ENCODE measurements around the gene PAAF1. TPM values are rescaled to one million over a fixed set of nuclear protein-coding genes. Genes with fewer than 3 reads are reported as not detected.

The PAAF1 gene
- total and polyA plus RNA-seq, 10 of the 15 experiments (the other 5 are each of a cell fraction or from before 2014, with no cell fraction given): 13.7 to 70.6 (median 29.1) TPM

DNA sequence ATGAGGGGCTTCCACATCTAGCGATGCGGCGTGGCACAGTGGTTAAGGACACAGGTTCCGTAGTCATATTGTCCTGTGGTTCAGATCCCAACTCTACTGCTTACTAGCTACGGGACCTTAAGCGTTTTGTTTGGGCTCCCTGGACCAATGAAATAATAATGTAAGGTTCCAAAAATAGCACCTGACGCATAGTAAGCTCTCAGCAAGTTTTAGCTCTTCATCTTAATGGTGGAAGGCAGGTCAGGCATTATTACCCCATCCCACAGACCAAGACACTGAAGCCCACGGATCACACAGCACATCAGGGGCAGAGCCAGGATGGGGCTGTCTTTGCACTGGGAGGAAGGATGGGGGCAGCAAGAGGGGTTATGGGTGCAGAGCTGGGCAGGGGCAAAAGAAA is 87.1 kb downstream of the PAAF1 start (continued):
- TF ChIP-seq NRF1 (conservative IDR thresholded peaks at IDR 0.05; ENCODE audit: low read depth, low read length): no peak
- no peak for TF ChIP-seq RUNX3 (IDR thresholded peaks at IDR 0.05; ENCODE audit: low read length)

DNA sequence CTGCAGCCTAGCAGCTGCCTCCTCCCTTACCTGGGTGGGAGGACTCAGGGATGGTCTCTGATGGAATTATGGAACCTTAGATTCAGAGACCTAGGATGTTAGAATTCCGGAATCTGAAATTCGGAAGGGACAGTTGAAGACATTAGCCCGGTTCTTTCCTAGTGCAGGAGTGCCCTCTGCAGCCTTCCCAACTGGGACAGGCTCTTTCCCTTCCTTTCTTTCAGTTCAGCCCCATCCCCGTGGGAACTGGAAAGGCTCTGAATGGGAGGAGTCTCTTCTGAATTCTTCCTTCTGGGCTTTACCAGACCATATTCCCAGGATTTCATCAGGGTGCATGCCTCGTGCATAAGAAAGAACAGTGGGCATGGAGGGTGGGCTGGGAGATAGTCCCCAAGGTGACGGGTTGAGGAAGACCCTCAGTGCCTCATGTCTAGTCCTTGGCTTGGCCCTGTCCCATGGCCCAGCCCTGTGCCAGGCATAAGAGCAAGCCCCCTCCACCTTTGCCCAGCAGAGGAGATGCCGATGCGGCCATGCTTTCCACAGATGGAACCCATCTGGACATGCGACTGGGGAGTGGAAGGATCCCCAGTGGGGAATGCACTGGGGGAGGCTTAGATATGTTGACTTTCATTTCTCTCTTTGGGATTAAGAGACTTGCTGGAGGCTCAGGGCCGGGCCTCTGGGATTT is 88.4 kb downstream of the PAAF1 start:
- in situ Hi-C loops (cut with MboI): no loop called here
- Histone ChIP-seq H3K4me1 (ENCODE audit: control insufficient read depth, insufficient read depth, low read length) (no peaks in the 10 kb centered on the region), H2AFZ (ENCODE audit: control insufficient read depth, low read depth, low read length) (no peak overlapping the region), H3K9ac (ENCODE audit: control insufficient read depth, insufficient read depth, low read length) (no peak overlapping the region), H3K4me3 (no peak overlapping the region), H4K20me1 (ENCODE audit: control insufficient read depth, insufficient read depth) (no peaks in the 10 kb centered on the region; the same call in 1 of the 2 replicates), H3K4me2 (ENCODE audit: control insufficient read depth, insufficient read depth) (no peak overlapping the region), H3K79me2 (ENCODE audit: control insufficient read depth, insufficient read depth, low read length) (no peaks in the 10 kb centered on the region), H3K27ac (ENCODE audit: control insufficient read depth, insufficient read depth) (no peak overlapping the region), H3K9me3 (replicated peaks; ENCODE audit: control insufficient read depth, insufficient read depth, low read length) (no peaks in the 10 kb centered on the region), H3K27me3 (replicated peaks in 1 of 2; ENCODE audit: control insufficient read depth in 2 of 2, insufficient read depth in 2 of 2, low read length in 1 of 2) (no peaks in the 10 kb centered on the region), H3K36me3 (ENCODE audit: control insufficient read depth in 2 of 2, insufficient read depth in 2 of 2, low read length in 1 of 2) (no peaks in the 10 kb centered on the region)
- DNase-seq (ENCODE audit: low read depth, low spot score) (no peak), FAIRE-seq (no peak), ATAC-seq (no peak)
- SMC1A ChIA-PET (ENCODE audit: uncharacterized antibody, unreplicated experiment): interaction anchor here (1.1 to 3.6 kb wide), 7 partner anchors 9 to 218 kb away, joined by 3 to 23 read pairs (median 5); no protein-coding TSS in a partner anchor
- WGBS (ENCODE audit: insufficient coverage, insufficient replicate concordance, low lambda C conversion rate, missing lambda C conversion rate): 52% methylated on average over 10 of the region's 10 CpGs
- TF ChIP-seq ZSCAN29 (IDR thresholded peaks at IDR 0.05) (no peak), FOXK2 (IDR thresholded peaks at IDR 0.05) (no peak), KLF5 (IDR thresholded peaks at IDR 0.05; ENCODE audit: partially characterized antibody) (no peak), LARP7 (IDR thresholded peaks at IDR 0.05) (no peak), USF2 (IDR thresholded peaks at IDR 0.05; ENCODE audit: borderline replicate concordance, low read depth, low read length) (no peak)
- BruUV-seq (replicated peaks): no TSS peak
- CTCF ChIA-PET: interaction anchor here (0.6 to 5.6 kb wide), 7 partner anchors 11 to 290 kb away, joined by 3 to 48 read pairs (median 6); partner anchors contain the start of gene DNAJB13
- intact Hi-C loops (cut with micrococcal nuclease; ENCODE audit: unreplicated experiment): loop anchor here (10.0 kb wide), 1 partner anchor 280 kb away; no protein-coding TSS in a partner anchor
- RAD21 ChIA-PET (ENCODE audit: unreplicated experiment): interaction anchor here (1.4 to 2.0 kb wide), 5 partner anchors 40 to 356 kb away, joined by 3 to 10 read pairs (median 4); no protein-coding TSS in a partner anchor
- POLR2A ChIA-PET: interaction anchor here (2.0 kb wide), 1 partner anchor 15 kb away, joined by 8 read pairs; no protein-coding TSS in a partner anchor
